Mesenchymal stem cell (in vitro differentiated cells and primary cell): Measurements from ENCODE around the gene SLC16A8.

Source experiments
- DNase-seq: peaks from one replicate; pipeline ENCODE4 v3.0.0-alpha.2; 2013
- H2AFZ ChIP-seq: one replicate; pipeline ENCODE4 v1.6.1; 2013; ENCODE audit warnings: low read depth, mild to moderate bottlenecking, control low read depth, inconsistent platforms, low read length, moderate library complexity
- H2AK5ac ChIP-seq: 2 replicates; pipeline ENCODE4 v1.6.1; 2013; ENCODE audit warnings: low read length, moderate library complexity, mild to moderate bottlenecking, inconsistent platforms; ENCODE audit not compliant: severe bottlenecking
- H2BK120ac ChIP-seq: one replicate; pipeline ENCODE4 v1.6.1; 2013; ENCODE audit warnings: low read depth, mild to moderate bottlenecking, inconsistent platforms, low read length, moderate library complexity
- H2BK12ac ChIP-seq, 2 experiments: one replicate each; pipeline ENCODE4 v1.6.1; 2013; ENCODE audit warnings: inconsistent platforms in 2 of 2, low read length in 2 of 2, mild to moderate bottlenecking in 2 of 2, moderate library complexity in 2 of 2, control low read depth in 1 of 2
- H2BK15ac ChIP-seq: one replicate; pipeline ENCODE4 v1.6.1; 2013; ENCODE audit warnings: mild to moderate bottlenecking, low read depth, inconsistent platforms; ENCODE audit not compliant: poor library complexity, severe bottlenecking
- H2BK5ac ChIP-seq: 2 replicates; pipeline ENCODE4 v1.6.1; 2013; ENCODE audit warnings: low read depth, mild to moderate bottlenecking, low read length, control low read depth, inconsistent platforms; ENCODE audit not compliant: poor library complexity, severe bottlenecking
- H3K14ac ChIP-seq, 2 experiments: one replicate each; pipeline ENCODE4 v1.6.1; 2013; ENCODE audit warnings: inconsistent platforms in 2 of 2, low read length in 2 of 2, control low read depth in 1 of 2, mild to moderate bottlenecking in 1 of 2, moderate library complexity in 1 of 2
- H3K18ac ChIP-seq, 2 experiments: one replicate each; pipeline ENCODE4 v1.6.1; 2013; ENCODE audit warnings: inconsistent platforms in 2 of 2, low read length in 2 of 2, control low read depth in 1 of 2, low read depth in 1 of 2, mild to moderate bottlenecking in 1 of 2
- H3K23ac ChIP-seq, 2 experiments: one replicate each; pipeline ENCODE4 v1.6.1; 2013; ENCODE audit warnings: inconsistent platforms in 2 of 2, low read length in 2 of 2, mild to moderate bottlenecking in 2 of 2, moderate library complexity in 2 of 2, control low read depth in 1 of 2
- H3K27ac ChIP-seq: 2 replicates; pipeline ENCODE4 v1.5.1; 2013; ENCODE audit warnings: mild to moderate bottlenecking, moderate library complexity, low read length, control low read depth, inconsistent platforms; ENCODE audit not compliant: poor library complexity, severe bottlenecking
- H3K27me3 ChIP-seq, 2 experiments: 2 replicates each; pipeline versions ENCODE4 v1.6.1 to v1.7.0; 2013; ENCODE audit warnings: low read length in 2 of 2, mild to moderate bottlenecking in 2 of 2, moderate library complexity in 2 of 2, control low read depth in 1 of 2, inconsistent platforms in 1 of 2; ENCODE audit not compliant: control insufficient read depth in 1 of 2, insufficient read depth in 1 of 2
- H3K36me3 ChIP-seq, 2 experiments: 2 replicates each; pipeline versions ENCODE4 v1.6.1 to v1.7.0; 2013; ENCODE audit warnings: low read length in 2 of 2, control low read depth in 1 of 2, inconsistent platforms in 1 of 2, low read depth in 1 of 2, mild to moderate bottlenecking in 1 of 2; ENCODE audit not compliant: insufficient read depth in 2 of 2, control insufficient read depth in 1 of 2
- H3K4ac ChIP-seq, 2 experiments: one replicate each; pipeline ENCODE4 v1.6.1; 2013; ENCODE audit warnings: inconsistent platforms in 2 of 2, low read length in 2 of 2, mild to moderate bottlenecking in 2 of 2, moderate library complexity in 2 of 2, control low read depth in 1 of 2, low read depth in 1 of 2
- H3K4me1 ChIP-seq: 2 replicates; pipeline ENCODE4 v1.6.1; 2013; ENCODE audit warnings: low read depth, low read length, control low read depth; ENCODE audit not compliant: control insufficient read depth, insufficient read depth
- H3K4me2 ChIP-seq: 2 replicates; pipeline ENCODE4 v1.6.1; 2013; ENCODE audit warnings: low read length, mild to moderate bottlenecking, inconsistent platforms; ENCODE audit not compliant: poor library complexity, severe bottlenecking
- H3K4me3 ChIP-seq, 2 experiments: 2 replicates each; pipeline versions ENCODE4 v1.5.1 to v1.7.0; 2013; ENCODE audit warnings: low read length in 2 of 2, mild to moderate bottlenecking in 2 of 2, control low read depth in 1 of 2, low read depth in 1 of 2; ENCODE audit not compliant: insufficient read depth in 1 of 2
- H3K79me1 ChIP-seq: replicated peaks from 2 replicates; pipeline ENCODE4 v1.6.1; 2013; ENCODE audit warnings: mild to moderate bottlenecking, control low read depth, low read length, inconsistent platforms; ENCODE audit not compliant: poor library complexity, severe bottlenecking
- H3K9ac ChIP-seq: 2 replicates; pipeline ENCODE4 v1.7.0; 2013; ENCODE audit warnings: mild to moderate bottlenecking, low read length, moderate library complexity
- H3K9me3 ChIP-seq: 2 replicates; pipeline ENCODE4 v1.7.0; 2013; ENCODE audit warnings: mild to moderate bottlenecking, low read length; ENCODE audit not compliant: control insufficient read depth
- H4K8ac ChIP-seq: one replicate; pipeline ENCODE4 v1.6.1; 2013; ENCODE audit warnings: inconsistent platforms, mild to moderate bottlenecking, low read length, moderate library complexity
- H4K91ac ChIP-seq: one replicate; pipeline ENCODE4 v1.6.1; 2013; ENCODE audit warnings: mild to moderate bottlenecking, low read length, inconsistent platforms
- WGBS: methylation state at CpG from one replicate; pipeline ENCODE4 v1.1.7; 2013; ENCODE audit warnings: mixed read lengths; 5-methylcytosine and 5-hydroxymethylcytosine counted together

Gene SLC16A8

DNA sequence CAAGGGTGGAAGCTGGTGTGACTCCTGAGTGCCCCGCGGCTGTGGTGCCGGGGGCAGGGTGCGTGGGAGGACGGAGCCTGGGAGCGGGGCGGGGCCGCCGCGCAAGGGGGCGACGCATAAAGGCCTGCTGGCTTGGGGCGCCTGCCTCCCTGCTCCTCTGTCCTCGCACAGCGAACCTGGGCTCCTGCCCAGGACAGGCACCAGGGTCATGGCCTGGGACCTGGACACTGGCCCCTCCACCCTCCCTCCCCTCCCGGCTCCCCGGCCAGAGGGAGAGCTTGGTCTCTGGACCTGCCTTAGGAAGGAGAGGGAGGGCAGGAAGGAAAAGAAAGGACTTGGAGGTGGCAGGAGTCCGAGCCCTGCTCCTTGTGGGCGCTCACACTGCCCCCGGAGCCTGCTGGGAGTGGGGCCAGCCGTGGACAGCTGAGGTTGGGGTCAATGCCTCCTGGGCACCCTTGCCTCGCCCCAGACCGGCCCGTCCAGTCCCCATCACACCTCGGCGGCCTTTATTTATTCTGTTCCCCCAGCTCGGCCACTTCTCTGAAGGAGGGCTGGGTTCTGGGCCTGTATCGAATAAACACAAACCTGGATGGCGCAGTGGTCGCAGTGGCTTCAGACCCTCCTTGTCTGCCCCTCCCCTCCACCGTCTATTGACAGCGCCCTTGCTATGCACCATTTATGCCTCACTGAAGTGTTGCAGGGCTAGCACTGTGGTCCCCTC, 8.7 kb downstream of the SLC16A8 start:
- Histone ChIP-seq H2BK15ac (no peak overlapping the region), H3K27ac (no peak overlapping the region), H3K4me3 (no peak overlapping the region), H3K14ac (no peak overlapping the region), H3K23ac (no peak overlapping the region), H3K9me3 (no peaks in the 10 kb centered on the region), H3K27me3 (peaks cover 0 to 19% of the 10 kb centered on the region in 2 experiments), H2AK5ac (no peak overlapping the region), H3K4ac (no peak overlapping the region), H3K4me2 (no peak overlapping the region), H2BK120ac (no peak overlapping the region), H2BK12ac (no peak overlapping the region), H2AFZ (no peak overlapping the region), H2BK5ac (no peak overlapping the region), H3K4me1 (no peaks in the 10 kb centered on the region), H3K79me1 (no peaks in the 10 kb centered on the region), H4K8ac (no peak overlapping the region), H3K36me3 (peaks cover 0 to 80% of the 10 kb centered on the region in 2 experiments), H3K9ac (no peak overlapping the region), H3K18ac (no peak overlapping the region), H4K91ac (no peak overlapping the region)
- no peak for DNase-seq
- 96% methylated on average over 27 of the region's 32 CpGs for WGBS

DNA sequence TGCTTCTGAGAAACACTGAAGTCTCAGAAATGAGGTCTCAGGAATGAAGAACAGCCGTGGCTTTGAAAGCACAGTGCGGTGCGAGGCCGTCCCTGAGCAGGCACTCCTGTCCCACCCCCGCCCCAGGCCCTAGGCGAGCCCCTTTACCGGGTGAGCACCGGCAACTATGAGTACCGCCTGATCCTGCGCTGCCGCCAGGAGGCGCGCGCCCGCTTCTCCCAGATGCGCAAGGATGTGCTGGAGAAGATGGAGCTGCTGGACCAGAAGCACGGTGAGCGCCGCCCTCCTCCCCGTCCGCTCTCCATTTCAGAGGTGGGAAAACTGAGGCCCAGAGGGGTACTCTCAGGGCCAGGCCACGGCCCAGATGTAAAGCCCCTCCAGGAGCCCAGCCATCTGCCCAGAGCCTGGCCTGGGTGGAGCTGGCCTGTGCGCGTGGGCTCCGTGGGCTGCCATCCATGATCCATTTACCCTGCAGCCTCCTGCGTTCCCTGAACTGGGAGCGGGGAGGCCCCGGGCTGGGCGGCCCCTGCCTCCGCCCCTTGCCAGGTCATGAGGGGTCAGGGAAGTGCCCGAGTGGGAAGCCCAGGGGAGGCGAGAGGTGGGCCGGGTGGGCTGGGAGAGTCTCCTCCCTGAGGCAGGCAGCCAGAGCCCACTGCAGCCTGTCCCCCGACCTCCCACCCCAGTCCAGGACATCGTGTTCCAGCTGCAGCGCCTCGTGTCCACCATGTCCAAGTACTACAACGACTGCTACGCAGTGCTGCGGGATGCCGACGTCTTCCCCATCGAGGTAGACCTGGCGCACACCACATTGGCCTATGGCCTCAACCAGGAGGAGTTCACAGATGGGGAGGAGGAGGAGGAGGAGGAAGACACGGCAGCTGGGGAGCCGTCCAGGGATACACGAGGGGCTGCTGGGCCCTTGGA, 9.5 kb downstream of the SLC16A8 start:
- Histone ChIP-seq H2BK5ac (no peak overlapping the region), H3K14ac (no peak overlapping the region), H3K4ac (no peak overlapping the region), H3K27ac (no peak overlapping the region), H3K4me1 (no peaks in the 10 kb centered on the region), H2AK5ac (no peak overlapping the region), H2BK12ac (no peak overlapping the region), H3K18ac (no peak overlapping the region), H3K27me3 (peaks cover 0 to 11% of the 10 kb centered on the region in 2 experiments), H3K79me1 (no peaks in the 10 kb centered on the region), H2BK120ac (no peak overlapping the region), H2AFZ (no peak overlapping the region), H4K8ac (no peak overlapping the region), H3K4me3 (no peak overlapping the region), H3K4me2 (no peak overlapping the region), H3K23ac (no peak overlapping the region), H3K36me3 (peaks cover 0 to 88% of the 10 kb centered on the region in 2 experiments), H2BK15ac (no peak overlapping the region), H3K9ac (no peak overlapping the region), H3K9me3 (no peaks in the 10 kb centered on the region), H4K91ac (peak overlapping the region; percentile 43)
- DNase-seq, result peak; percentile 53
- 75% methylated on average over 47 of the region's 47 CpGs for WGBS

DNA sequence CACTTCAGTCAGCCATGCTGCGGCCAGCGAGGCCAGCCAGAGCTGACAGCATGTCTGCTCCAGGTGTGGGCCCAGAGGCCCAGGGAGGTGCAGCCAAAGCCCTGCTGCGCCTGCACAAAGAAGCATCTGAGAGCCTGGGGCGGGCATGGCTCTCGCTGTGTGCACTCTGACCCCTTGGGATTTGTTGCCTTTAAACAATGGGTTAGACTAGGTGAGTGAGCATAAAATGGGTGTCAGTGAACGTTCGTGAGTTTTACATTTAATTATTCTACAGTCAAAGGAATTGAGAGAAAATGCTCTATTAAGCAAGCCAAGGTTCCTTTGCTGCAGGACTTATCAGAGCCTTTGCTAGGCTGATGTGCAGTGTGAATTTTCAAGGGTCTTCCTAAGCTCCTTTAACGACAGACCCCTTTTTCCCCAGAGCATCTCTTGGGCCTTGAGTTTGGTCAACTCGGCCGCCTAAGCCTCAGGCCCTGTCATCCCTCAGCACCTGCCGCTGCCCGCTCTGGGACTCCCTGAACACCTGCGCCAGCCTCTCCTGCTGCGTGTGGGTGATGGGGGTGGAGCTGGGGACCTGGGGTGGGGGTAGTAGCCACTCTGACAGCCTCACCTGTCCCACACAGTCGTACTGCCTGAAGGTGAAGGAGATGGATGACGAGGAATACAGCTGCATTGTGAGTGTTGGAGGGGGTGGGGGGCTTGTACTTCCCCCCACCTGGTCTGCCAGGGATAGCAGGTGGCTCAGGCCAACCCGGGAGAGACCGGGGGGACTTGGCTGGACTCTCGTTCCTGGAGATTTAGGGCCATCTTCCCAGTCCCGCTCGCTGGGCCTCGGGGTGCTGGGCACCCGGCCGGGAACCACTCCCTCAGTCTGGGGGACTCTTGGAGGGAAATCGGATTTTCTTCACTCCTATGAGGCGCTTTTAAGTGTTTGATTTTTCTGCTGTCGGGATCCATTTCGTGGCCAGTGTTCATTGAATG, 10.5 kb downstream of the SLC16A8 start:
- Histone ChIP-seq H3K14ac (no peak overlapping the region), H2BK12ac (no peak overlapping the region), H3K18ac (no peak overlapping the region), H4K8ac (no peak overlapping the region), H3K36me3 (peaks cover 0 to 93% of the 10 kb centered on the region in 2 experiments), H3K27me3 (peaks cover 0 to 3% of the 10 kb centered on the region in 2 experiments), H3K27ac (no peak overlapping the region), H2BK5ac (no peak overlapping the region), H3K4ac (no peak overlapping the region), H3K4me1 (no peaks in the 10 kb centered on the region), H3K9ac (no peak overlapping the region), H4K91ac (no peak overlapping the region), H3K4me3 (no peak overlapping the region), H2AFZ (no peak overlapping the region), H2AK5ac (no peak overlapping the region), H3K9me3 (no peaks in the 10 kb centered on the region), H3K4me2 (no peak overlapping the region), H2BK15ac (no peak overlapping the region), H2BK120ac (no peak overlapping the region), H3K23ac (no peak overlapping the region), H3K79me1 (no peaks in the 10 kb centered on the region)
- DNase-seq, result no peak
- whole genome bisulfite sequencing, result 96% methylated on average over 25 of the region's 28 CpGs
